Spleen (tissue), 11 donors: Measurements from ENCODE around the gene KRT10. TPM values are rescaled to one million over a fixed set of nuclear protein-coding genes. Genes with fewer than 3 reads are reported as not detected.
A peak's percentile ranks its signal among the peaks of the same experiment; 100 is the strongest.

Experiments
- DNase-seq: peaks from one replicate; pipeline ENCODE4 v3.0.0-alpha.2; 2020
- H3K27ac ChIP-seq, 8 donors: fragments of 200-600 bp; sonication (generic) in 7 of 8; 1 replicate in 4 of 8; 2 replicates in 4 of 8; pipeline versions ENCODE4 v1.5.0 to v1.8.0; 2016 to 2021; ENCODE audit warnings: inconsistent platforms in 4 of 8, mild to moderate bottlenecking in 4 of 8, moderate library complexity in 1 of 8
- H3K27me3 ChIP-seq, 7 donors: fragments of 200-600 bp; sonication (generic) in 6 of 7; replicated peaks in 1 of 7; 1 replicate in 4 of 7; 2 replicates in 3 of 7; pipeline versions ENCODE4 v1.5.0 to v1.8.0; 2016 to 2021; ENCODE audit warnings: inconsistent platforms in 3 of 7, mild to moderate bottlenecking in 1 of 7
- H3K36me3 ChIP-seq, 6 donors: fragments of 200-600 bp; sonication (generic) in 5 of 6; 1 replicate in 4 of 6; 2 replicates in 2 of 6; pipeline versions ENCODE4 v1.5.0 to v1.8.0; 2016 to 2021; ENCODE audit warnings: inconsistent platforms in 2 of 6
- H3K4me1 ChIP-seq, 6 donors: fragments of 200-600 bp; sonication (generic) in 5 of 6; 1 replicate in 3 of 6; 2 replicates in 3 of 6; pipeline versions ENCODE4 v1.5.0 to v1.8.0; 2016 to 2021; ENCODE audit warnings: inconsistent platforms in 3 of 6
- H3K4me3 ChIP-seq, 8 donors: fragments of 200-600 bp; sonication (generic) in 7 of 8; 1 replicate in 4 of 8; 2 replicates in 4 of 8; pipeline versions ENCODE4 v1.5.0 to v1.8.0; 2016 to 2021; ENCODE audit warnings: inconsistent platforms in 4 of 8, mild to moderate bottlenecking in 4 of 8, moderate library complexity in 2 of 8
- H3K9me3 ChIP-seq, 8 donors: fragments of 200-600 bp; sonication (generic) in 7 of 8; 1 replicate in 4 of 8; 2 replicates in 4 of 8; pipeline versions ENCODE4 v1.5.0 to v1.8.0; 2016 to 2021; ENCODE audit warnings: inconsistent platforms in 4 of 8
- CTCF ChIP-seq, 11 experiments: fragments of 200-600 bp in 7 of 11; fragments of 450-650 bp in 4 of 11; sonication (generic) in 4 of 11; IDR thresholded peaks in 8 of 11; conservative IDR thresholded peaks in 3 of 11; 1 replicate in 7 of 11; 2 replicates in 4 of 11; pipeline versions ENCODE4 v1.4.0 to v1.8.0; 2016 to 2021; ENCODE audit warnings: antibody characterized with exemption in 11 of 11, inconsistent platforms in 4 of 11, mild to moderate bottlenecking in 1 of 11
- POLR2A ChIP-seq, 3 donors: fragments of 450-650 bp; IDR thresholded peaks; one replicate each; pipeline ENCODE4 v1.5.1; 2017; ENCODE audit warnings: antibody characterized with exemption in 3 of 3, mild to moderate bottlenecking in 1 of 3
- POLR2AphosphoS5 ChIP-seq, 3 donors: sonication (generic); formaldehyde crosslinking; IDR thresholded peaks; one replicate each; pipeline ENCODE4 v1.5.1; 2017; ENCODE audit warnings: antibody characterized with exemption in 3 of 3
- WGBS, 5 donors: extraction: QIAGEN DNeasy Blood & Tissue Kit in 3 of 5; methylation state at CpG; one replicate each; pipeline versions ENCODE4 v1.1.5 to v1.1.7; 2013 to 2018; 5-methylcytosine and 5-hydroxymethylcytosine counted together
- intact Hi-C: fragments of 100-400 bp; cut with DNase I; formaldehyde crosslinking; loops from one replicate; pipeline ENCODE4 v1.15.0; 2023; ENCODE audit warnings: low total_unique reads
- polyA plus RNA-seq, 3 donors: library from polyadenylated mRNA; stranded (reverse); fragments of 200-250 nt; gene quantifications; one replicate each; pipeline ENCODE4 v1.2.1, GENCODE V29; 2013
- total RNA-seq, 7 donors: library from RNA; depleted of rRNA in 3 of 7; stranded (reverse); fragments of >200 nt in 3 of 7; fragmentation: NEBNext Ultra II Directional in 4 of 7; extraction: Animal tissue kit (Norgen Biotek cat#: 25700) in 4 of 7; gene quantifications; one replicate each; pipeline versions ENCODE4 v1.1.0 to v1.2.1, GENCODE V29; 2016 to 2021
- donor health status: healthy with polysubstance abuse.
- donor health status: DM: no; HTN: no; CAD: no; lungs with moderate emphysema.
- donor health status: DM: no; HTN: no; CAD: no.
- donor health status: Bipolar disorder and iron deficiency.
- donor health status: healthy.
- donor health status: DM: no; HTN: no; CAD: no.
- donor health status: DM: yes; HTN: yes; CAD: no.

KRT10 gene
- total and polyA plus RNA-seq, 10 donors = 4.3 to 41.8 (median 27.7) TPM

GRCh38 chr17:40833882-40834281, 11.5 kb upstream of the KRT10 start:
- intact Hi-C loops = no loop called here
- TF ChIP-seq CTCF (IDR thresholded peaks at IDR 0.05 in 8 of 11, conservative IDR thresholded peaks at IDR 0.05 in 3 of 11) (no peak), POLR2AphosphoS5 (IDR thresholded peaks at IDR 0.05) (no peak), POLR2A (IDR thresholded peaks at IDR 0.05) (no peak)
- DNase-seq = no peak
- H3K4me3 ChIP-seq = no peak overlapping the region
- no peaks in the 10 kb centered on the region for H3K27me3 ChIP-seq
- peaks cover 0 to 23% (median 3%) of the 10 kb centered on the region in 6 donors for H3K36me3 ChIP-seq
- no peak overlapping the region for H3K27ac ChIP-seq
- no peaks in the 10 kb centered on the region for H3K9me3 ChIP-seq
- H3K4me1 ChIP-seq = no peaks in the 10 kb centered on the region

GRCh38 chr17:40832840-40833239, 10.4 kb upstream of the KRT10 start:
- intact Hi-C loops = no loop called here
- H3K9me3 ChIP-seq = no peaks in the 10 kb centered on the region
- no peak overlapping the region for H3K4me3 ChIP-seq
- no peaks in the 10 kb centered on the region for H3K4me1 ChIP-seq
- H3K36me3 ChIP-seq = peaks cover 0 to 26% (median 3%) of the 10 kb centered on the region in 6 donors
- H3K27ac ChIP-seq = peak overlapping the region in 2 of 8 donors; percentile 3 to 5
- no peaks in the 10 kb centered on the region for H3K27me3 ChIP-seq
- 62 to 86% (median 79%) methylated on average over 3 of the region's 3 CpGs for WGBS, 5 donors
- DNase-seq = no peak
- TF ChIP-seq POLR2AphosphoS5 (IDR thresholded peaks at IDR 0.05) (no peak), CTCF (IDR thresholded peaks at IDR 0.05 in 8 of 11, conservative IDR thresholded peaks at IDR 0.05 in 3 of 11) (no peak), POLR2A (IDR thresholded peaks at IDR 0.05) (no peak)

GRCh38 chr17:40830085-40830776, 7.8 kb upstream of the KRT10 start:
- no peak for TF ChIP-seq CTCF (IDR thresholded peaks at IDR 0.05 in 8 of 11, conservative IDR thresholded peaks at IDR 0.05 in 3 of 11)
- no peak for TF ChIP-seq POLR2A (IDR thresholded peaks at IDR 0.05)
- no peak for TF ChIP-seq POLR2AphosphoS5 (IDR thresholded peaks at IDR 0.05)
- intact Hi-C loops = no loop called here

DNA sequence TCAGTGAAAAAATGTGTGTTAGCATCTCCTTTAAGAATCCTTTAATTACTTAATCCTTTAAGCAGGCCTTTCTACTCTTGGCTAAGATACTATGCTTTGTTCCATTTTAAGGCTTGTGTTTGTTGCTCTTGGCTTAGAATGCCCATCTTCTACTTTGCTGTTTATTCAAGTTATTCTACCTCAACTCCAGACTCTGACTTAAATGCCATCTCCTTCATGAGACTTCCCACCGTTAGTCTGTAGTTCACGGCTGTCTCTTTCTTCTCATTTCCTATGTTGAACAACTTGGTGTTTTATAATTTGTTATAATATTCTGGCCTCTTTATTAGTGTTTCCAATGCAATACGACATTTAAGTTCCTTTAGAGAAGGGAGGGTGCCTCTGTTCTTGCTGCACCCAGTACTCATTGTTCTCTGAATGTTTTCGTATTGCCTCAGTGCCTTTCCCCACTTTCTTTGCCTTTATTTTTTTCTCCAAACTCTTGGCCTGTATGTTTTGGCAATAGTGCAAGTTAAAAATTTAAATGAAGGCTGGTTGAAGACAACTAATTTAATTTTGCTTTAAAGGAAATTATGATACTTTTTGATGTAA, 6.1 kb upstream of the KRT10 start:
- peaks cover 0 to 9% (median 0%) of the 10 kb centered on the region in 6 donors for H3K36me3 ChIP-seq
- H3K27ac ChIP-seq = no peak overlapping the region
- DNase-seq = no peak
- H3K9me3 ChIP-seq = no peaks in the 10 kb centered on the region
- TF ChIP-seq CTCF (IDR thresholded peaks at IDR 0.05 in 8 of 11, conservative IDR thresholded peaks at IDR 0.05 in 3 of 11) = no peak
- TF ChIP-seq POLR2AphosphoS5 (IDR thresholded peaks at IDR 0.05) = no peak
- no peak for TF ChIP-seq POLR2A (IDR thresholded peaks at IDR 0.05)
- H3K27me3 ChIP-seq = no peaks in the 10 kb centered on the region
- intact Hi-C loops = no loop called here
- WGBS, 5 donors = 90 to 94% (median 92%) methylated on average over 4 of the region's 4 CpGs
- H3K4me3 ChIP-seq = no peak overlapping the region
- no peaks in the 10 kb centered on the region for H3K4me1 ChIP-seq

More at GRCh38 chr17:40830085-40830776, 7.8 kb upstream of the KRT10 start:
- 80 to 94% (median 88%) methylated on average over 2 of the region's 2 CpGs for WGBS, 5 donors
- Histone ChIP-seq H3K36me3 (peaks cover 0 to 20% (median 3%) of the 10 kb centered on the region in 6 donors), H3K27me3 (no peaks in the 10 kb centered on the region), H3K27ac (no peak overlapping the region), H3K4me3 (no peak overlapping the region), H3K4me1 (no peaks in the 10 kb centered on the region), H3K9me3 (no peaks in the 10 kb centered on the region)
- no peak for DNase-seq
